Natural killer cell (primary cell): ENCODE measurements around the gene CAMTA1. TPM values are rescaled to one million over a fixed set of nuclear protein-coding genes. Genes with fewer than 3 reads are reported as not detected.

ENCODE experiments used
- ATAC-seq, 3 donors: fragments of 150-1000 bp in 2 of 3; fragments of 200-7000 bp in 1 of 3; cut with Tn5 transposase; 1 replicate in 1 of 3; 2 replicates in 2 of 3; pipeline ENCODE4 v1.10.0; 2021; ENCODE audit warnings: mild to moderate bottlenecking in 2 of 3, moderate library complexity in 2 of 3
- DNase-seq, 2 donors: peaks; one replicate each; pipeline versions ENCODE4 v3.0.0 to v3.0.0-alpha.2; 2013 to 2021; ENCODE audit warnings: mixed read lengths in 1 of 2
- H3K27ac ChIP-seq: one replicate; pipeline ENCODE4 v1.5.1; 2013; ENCODE audit warnings: mild to moderate bottlenecking, low read length
- H3K27me3 ChIP-seq: one replicate; pipeline ENCODE4 v1.6.1; 2013; ENCODE audit warnings: low read length; ENCODE audit not compliant: control insufficient read depth, insufficient read depth
- H3K36me3 ChIP-seq: one replicate; pipeline ENCODE4 v1.6.1; 2013; ENCODE audit warnings: low read length; ENCODE audit not compliant: control insufficient read depth, insufficient read depth
- H3K4me1 ChIP-seq: one replicate; pipeline ENCODE4 v1.6.1; 2013; ENCODE audit warnings: low read length; ENCODE audit not compliant: control insufficient read depth, insufficient read depth
- H3K4me3 ChIP-seq: one replicate; pipeline ENCODE4 v1.5.1; 2013; ENCODE audit warnings: low read length
- H3K9me3 ChIP-seq: one replicate; pipeline ENCODE4 v1.6.1; 2013; ENCODE audit warnings: low read length; ENCODE audit not compliant: control insufficient read depth, insufficient read depth
- H3K27ac Mint-ChIP-seq, 2 donors: one replicate each; pipeline ENCODE4 v1.8.0; 2022; ENCODE audit warnings: mild to moderate bottlenecking in 2 of 2, mixed read lengths in 2 of 2, moderate library complexity in 1 of 2
- H3K27me3 Mint-ChIP-seq, 2 donors: one replicate each; pipeline ENCODE4 v1.8.0; 2022; ENCODE audit warnings: low read depth in 2 of 2, mixed read lengths in 2 of 2
- H3K36me3 Mint-ChIP-seq: one replicate; pipeline ENCODE4 v1.8.0; 2022; ENCODE audit warnings: mixed read lengths
- H3K4me1 Mint-ChIP-seq, 2 donors: one replicate each; pipeline ENCODE4 v1.8.0; 2022; ENCODE audit warnings: mixed read lengths in 2 of 2
- H3K4me3 Mint-ChIP-seq: one replicate; pipeline ENCODE4 v1.8.0; 2022; ENCODE audit warnings: mild to moderate bottlenecking, moderate library complexity, mixed read lengths
- H3K9me3 Mint-ChIP-seq, 2 donors: one replicate each; pipeline ENCODE4 v1.8.0; 2022; ENCODE audit warnings: mixed read lengths in 2 of 2
- WGBS: methylation state at CpG from one replicate; pipeline ENCODE4 v1.1.7; 2013; ENCODE audit warnings: missing lambda C conversion rate; ENCODE audit not compliant: insufficient coverage; 5-methylcytosine and 5-hydroxymethylcytosine counted together
- intact Hi-C: fragments of 100-400 bp; cut with micrococcal nuclease; formaldehyde crosslinking; loops from one replicate; pipeline ENCODE4 v1.14.2; 2022
- total RNA-seq, 4 donors: library from RNA; stranded (reverse); fragments of 120-200 nt in 1 of 4; gene quantifications; one replicate each; pipeline versions ENCODE4 v1.2.3 to v1.2.4, GENCODE V29; 2013 to 2022
- TF ChIP-seq, protein P1 (sequence below): fragments of 200-600 bp; IDR thresholded peaks from one replicate; pipeline ENCODE4 v1.8.0; 2022; ENCODE audit warnings: antibody characterized with exemption

Gene CAMTA1
- total RNA-seq, 3 donors from 2014 or later (not counting 1 experiment from before 2014, with no cell fraction given), result 40.6 to 53.3 (median 44.9) TPM

DNA sequence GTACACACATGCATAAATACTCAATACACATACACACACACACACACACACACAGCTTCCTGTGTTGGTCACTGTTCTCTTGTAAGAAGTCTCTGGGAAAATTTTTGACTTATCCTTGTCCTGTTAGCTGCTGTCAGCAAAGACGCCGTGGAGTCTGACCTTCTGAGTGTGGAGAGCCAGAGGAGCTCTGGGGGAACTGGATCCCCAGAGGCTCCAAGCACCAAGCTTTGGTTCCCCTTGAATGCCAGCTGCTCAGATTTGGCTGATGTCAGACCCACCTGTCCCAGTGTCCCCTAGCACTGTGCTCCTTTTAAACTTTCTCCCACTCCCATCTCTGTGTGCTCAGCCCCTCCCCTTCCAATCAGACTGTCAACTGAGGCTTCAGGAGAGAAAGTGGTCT is 319.1 kb downstream of the CAMTA1 start:
- no peak overlapping the region for H3K27ac ChIP-seq
- H3K27me3 ChIP-seq, result no peaks in the 10 kb centered on the region
- H3K9me3 Mint-ChIP-seq, result no peaks in the 10 kb centered on the region
- TF ChIP-seq, protein P1, sequence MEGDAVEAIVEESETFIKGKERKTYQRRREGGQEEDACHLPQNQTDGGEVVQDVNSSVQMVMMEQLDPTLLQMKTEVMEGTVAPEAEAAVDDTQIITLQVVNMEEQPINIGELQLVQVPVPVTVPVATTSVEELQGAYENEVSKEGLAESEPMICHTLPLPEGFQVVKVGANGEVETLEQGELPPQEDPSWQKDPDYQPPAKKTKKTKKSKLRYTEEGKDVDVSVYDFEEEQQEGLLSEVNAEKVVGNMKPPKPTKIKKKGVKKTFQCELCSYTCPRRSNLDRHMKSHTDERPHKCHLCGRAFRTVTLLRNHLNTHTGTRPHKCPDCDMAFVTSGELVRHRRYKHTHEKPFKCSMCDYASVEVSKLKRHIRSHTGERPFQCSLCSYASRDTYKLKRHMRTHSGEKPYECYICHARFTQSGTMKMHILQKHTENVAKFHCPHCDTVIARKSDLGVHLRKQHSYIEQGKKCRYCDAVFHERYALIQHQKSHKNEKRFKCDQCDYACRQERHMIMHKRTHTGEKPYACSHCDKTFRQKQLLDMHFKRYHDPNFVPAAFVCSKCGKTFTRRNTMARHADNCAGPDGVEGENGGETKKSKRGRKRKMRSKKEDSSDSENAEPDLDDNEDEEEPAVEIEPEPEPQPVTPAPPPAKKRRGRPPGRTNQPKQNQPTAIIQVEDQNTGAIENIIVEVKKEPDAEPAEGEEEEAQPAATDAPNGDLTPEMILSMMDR, result no peak
- no peaks in the 10 kb centered on the region for H3K9me3 ChIP-seq
- ATAC-seq, result no peak
- H3K4me1 Mint-ChIP-seq, result no peaks in the 10 kb centered on the region
- 74% methylated on average over 2 of the region's 2 CpGs for WGBS
- H3K27me3 Mint-ChIP-seq, result no peaks in the 10 kb centered on the region
- no peak for DNase-seq
- no peaks in the 10 kb centered on the region for H3K36me3 ChIP-seq
- H3K27ac Mint-ChIP-seq, result no peak overlapping the region
- H3K4me1 ChIP-seq, result no peaks in the 10 kb centered on the region
- H3K4me3 Mint-ChIP-seq, result no peak overlapping the region
- no peaks in the 10 kb centered on the region for H3K36me3 Mint-ChIP-seq
- intact Hi-C loops, result no loop called here
- no peak overlapping the region for H3K4me3 ChIP-seq

DNA sequence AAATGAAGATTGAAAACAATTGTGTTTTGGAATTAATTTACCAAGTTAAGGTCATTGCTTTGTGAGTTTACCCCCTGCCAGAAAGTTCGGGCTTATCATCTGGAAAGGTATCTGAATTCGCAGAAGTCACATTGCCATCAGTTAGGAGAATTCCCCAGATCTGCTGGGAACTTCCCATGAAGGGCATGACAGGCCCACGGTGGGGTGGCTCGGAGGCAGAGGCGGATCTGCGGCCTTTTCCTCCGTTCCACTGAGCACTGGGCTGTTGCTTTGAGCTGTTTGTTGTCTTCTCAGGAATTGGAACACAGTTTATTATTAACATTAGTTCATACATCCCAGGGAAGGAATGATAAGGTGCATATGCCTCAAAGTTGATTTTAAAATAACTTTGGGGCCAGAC is 320.0 kb downstream of the CAMTA1 start:
- whole genome bisulfite sequencing, result 93% methylated on average over 6 of the region's 7 CpGs
- Mint-ChIP-seq H3K27ac (no peak overlapping the region), H3K4me3 (no peak overlapping the region), H3K36me3 (no peaks in the 10 kb centered on the region), H3K9me3 (no peaks in the 10 kb centered on the region), H3K4me1 (no peaks in the 10 kb centered on the region), H3K27me3 (no peaks in the 10 kb centered on the region)
- Histone ChIP-seq H3K27me3 (no peaks in the 10 kb centered on the region), H3K27ac (no peak overlapping the region), H3K4me1 (no peaks in the 10 kb centered on the region), H3K36me3 (no peaks in the 10 kb centered on the region), H3K4me3 (no peak overlapping the region), H3K9me3 (no peaks in the 10 kb centered on the region)
- DNase-seq (no peak), ATAC-seq (no peak)
- TF ChIP-seq, protein P1, result no peak
- intact Hi-C loops, result no loop called here

DNA sequence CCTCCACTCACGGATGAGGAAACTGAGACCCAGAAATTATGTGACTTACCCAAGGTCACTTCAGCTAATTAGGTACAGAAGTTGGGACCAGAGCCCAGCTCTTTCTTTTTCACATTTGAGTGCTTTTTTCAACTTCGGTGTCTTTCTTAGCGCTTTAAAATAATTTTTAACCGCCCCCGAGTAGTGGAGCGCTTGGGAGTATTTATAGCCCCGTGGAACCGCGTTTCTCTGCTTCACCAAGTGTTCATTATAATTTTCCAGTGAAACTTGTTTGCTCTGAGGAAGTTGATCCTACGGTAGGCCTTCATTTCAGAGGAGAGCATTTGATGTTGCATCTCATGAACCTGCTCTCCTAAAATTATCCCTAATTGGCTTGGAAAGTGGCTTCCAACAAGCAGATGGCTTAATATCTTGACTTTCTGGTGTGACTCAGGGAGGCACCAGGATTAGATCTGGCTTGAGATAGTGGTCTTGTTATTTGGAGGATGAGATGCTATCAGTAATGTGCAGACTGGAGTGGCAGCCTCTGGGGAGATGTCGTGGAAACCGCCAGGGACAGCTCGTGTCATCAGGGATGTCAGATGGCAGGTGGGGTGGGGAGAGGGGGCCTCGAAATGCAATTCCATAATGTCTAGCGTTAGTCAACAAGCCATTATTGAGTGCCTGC is 321.3 kb downstream of the CAMTA1 start:
- intact Hi-C loops, result no loop called here
- H3K36me3 Mint-ChIP-seq, result no peaks in the 10 kb centered on the region
- no peaks in the 10 kb centered on the region for H3K27me3 ChIP-seq
- TF ChIP-seq, protein P1, result no peak
- H3K27me3 Mint-ChIP-seq, result no peaks in the 10 kb centered on the region
- no peaks in the 10 kb centered on the region for H3K4me1 ChIP-seq
- no peaks in the 10 kb centered on the region for H3K9me3 ChIP-seq
- no peak overlapping the region for H3K27ac Mint-ChIP-seq
- H3K36me3 ChIP-seq, result no peaks in the 10 kb centered on the region
- DNase-seq (no peak), ATAC-seq (no peak)
- no peak overlapping the region for H3K27ac ChIP-seq
- no peak overlapping the region for H3K4me3 ChIP-seq
- WGBS, result 82% methylated on average over 15 of the region's 15 CpGs
- no peaks in the 10 kb centered on the region for H3K4me1 Mint-ChIP-seq
- H3K9me3 Mint-ChIP-seq, result no peaks in the 10 kb centered on the region
- no peak overlapping the region for H3K4me3 Mint-ChIP-seq
